22Rv1 (cell line): Measurements from ENCODE around the gene ZFR2.

ENCODE experiments used
- H3K27ac ChIP-seq: fragments of 450-650 bp; 2 replicates; pipeline ENCODE4 v1.5.1; 2017
- ZFX ChIP-seq: fragments of 450-650 bp; IDR thresholded peaks from 2 replicates; pipeline ENCODE4 v1.6.1; 2017; ENCODE audit warnings: antibody characterized with exemption, borderline replicate concordance
- TF ChIP-seq, protein P1 (sequence below): fragments of 450-650 bp; IDR thresholded peaks from 2 replicates; pipeline ENCODE4 v1.5.1; 2017; ENCODE audit warnings: mild to moderate bottlenecking

Gene ZFR2

GRCh38 chr19:3842948-3843347 is 25.9 kb downstream of the ZFR2 start:
- no peak overlapping the region for H3K27ac ChIP-seq
- TF ChIP-seq, protein P1, sequence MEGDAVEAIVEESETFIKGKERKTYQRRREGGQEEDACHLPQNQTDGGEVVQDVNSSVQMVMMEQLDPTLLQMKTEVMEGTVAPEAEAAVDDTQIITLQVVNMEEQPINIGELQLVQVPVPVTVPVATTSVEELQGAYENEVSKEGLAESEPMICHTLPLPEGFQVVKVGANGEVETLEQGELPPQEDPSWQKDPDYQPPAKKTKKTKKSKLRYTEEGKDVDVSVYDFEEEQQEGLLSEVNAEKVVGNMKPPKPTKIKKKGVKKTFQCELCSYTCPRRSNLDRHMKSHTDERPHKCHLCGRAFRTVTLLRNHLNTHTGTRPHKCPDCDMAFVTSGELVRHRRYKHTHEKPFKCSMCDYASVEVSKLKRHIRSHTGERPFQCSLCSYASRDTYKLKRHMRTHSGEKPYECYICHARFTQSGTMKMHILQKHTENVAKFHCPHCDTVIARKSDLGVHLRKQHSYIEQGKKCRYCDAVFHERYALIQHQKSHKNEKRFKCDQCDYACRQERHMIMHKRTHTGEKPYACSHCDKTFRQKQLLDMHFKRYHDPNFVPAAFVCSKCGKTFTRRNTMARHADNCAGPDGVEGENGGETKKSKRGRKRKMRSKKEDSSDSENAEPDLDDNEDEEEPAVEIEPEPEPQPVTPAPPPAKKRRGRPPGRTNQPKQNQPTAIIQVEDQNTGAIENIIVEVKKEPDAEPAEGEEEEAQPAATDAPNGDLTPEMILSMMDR: no peak
- no peak for TF ChIP-seq ZFX

- TF ChIP-seq, protein P1: no peak
- no peak for TF ChIP-seq ZFX
- no peak overlapping the region for H3K27ac ChIP-seq
These were observed 28.0 kb downstream of the ZFR2 start for GRCh38 chr19:3840804-3841203.

DNA sequence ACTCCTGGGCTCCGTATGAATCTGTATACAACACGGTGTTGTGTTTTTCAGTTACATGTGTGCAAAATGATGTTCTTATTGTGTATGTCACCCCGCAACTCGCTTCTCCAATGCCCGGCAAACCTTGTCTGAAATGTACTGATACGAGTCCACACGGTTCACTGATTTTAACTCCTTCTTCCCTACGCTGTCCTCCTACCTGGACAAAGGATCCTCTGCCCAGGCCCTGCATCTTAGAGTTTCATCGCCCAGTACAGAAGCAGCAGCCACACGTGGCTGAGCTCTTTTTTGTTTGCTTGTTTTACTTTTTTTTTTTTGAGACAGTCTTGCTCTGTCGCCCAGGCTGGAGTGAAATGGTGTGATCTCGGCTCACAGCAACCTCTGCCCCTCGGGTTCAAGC is 28.9 kb downstream of the ZFR2 start:
- TF ChIP-seq, protein P1: no peak
- TF ChIP-seq ZFX: no peak
- no peak overlapping the region for H3K27ac ChIP-seq

- TF ChIP-seq, protein P1: no peak
- TF ChIP-seq ZFX: no peak
- H3K27ac ChIP-seq: no peak overlapping the region
These were observed 30.2 kb downstream of the ZFR2 start for GRCh38 chr19:3838661-3839060.

- H3K27ac ChIP-seq: no peak overlapping the region
- TF ChIP-seq, protein P1: no peak
- TF ChIP-seq ZFX: no peak
These were observed 30.9 kb downstream of the ZFR2 start for GRCh38 chr19:3837922-3838321.

- TF ChIP-seq, protein P1: no peak
- no peak for TF ChIP-seq ZFX
- no peak overlapping the region for H3K27ac ChIP-seq
These were observed 31.5 kb downstream of the ZFR2 start for GRCh38 chr19:3837332-3837731.

GRCh38 chr19:3836887-3837286 is 32.0 kb downstream of the ZFR2 start:
- no peak overlapping the region for H3K27ac ChIP-seq
- no peak for TF ChIP-seq ZFX
- TF ChIP-seq, protein P1: no peak
